A204.1 (cell line): ENCODE measurements around the gene KIF7.

Experiments used
- FAIRE-seq: peaks from 2 replicates; lab custom pipeline; 2012; peaks lifted over from hg19 to GRCh38; lab: Jason Lieb, UNC

The KIF7 gene

GRCh38 chr15:89668171-89668570, 12.9 kb upstream of the KIF7 start:
- FAIRE-seq = no peak

DNA sequence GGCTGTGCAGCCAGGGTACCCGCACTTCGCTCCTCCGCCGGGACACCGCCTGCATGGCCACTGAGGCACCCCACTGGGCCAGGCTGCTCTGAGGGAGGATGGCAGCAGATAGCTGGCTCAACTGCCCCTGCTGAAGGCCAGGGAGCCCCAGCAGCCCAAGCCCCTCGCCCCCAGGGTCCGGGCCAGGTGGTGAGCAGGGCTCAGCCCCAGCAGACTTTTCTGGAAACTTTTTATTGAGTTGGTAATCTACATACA, 12.4 kb upstream of the KIF7 start:
- no peak for FAIRE-seq

- no peak for FAIRE-seq
Observed at GRCh38 chr15:89666858-89667705, 11.8 kb upstream of the KIF7 start.

GRCh38 chr15:89666184-89666857, 11.1 kb upstream of the KIF7 start:
- FAIRE-seq = no peak

DNA sequence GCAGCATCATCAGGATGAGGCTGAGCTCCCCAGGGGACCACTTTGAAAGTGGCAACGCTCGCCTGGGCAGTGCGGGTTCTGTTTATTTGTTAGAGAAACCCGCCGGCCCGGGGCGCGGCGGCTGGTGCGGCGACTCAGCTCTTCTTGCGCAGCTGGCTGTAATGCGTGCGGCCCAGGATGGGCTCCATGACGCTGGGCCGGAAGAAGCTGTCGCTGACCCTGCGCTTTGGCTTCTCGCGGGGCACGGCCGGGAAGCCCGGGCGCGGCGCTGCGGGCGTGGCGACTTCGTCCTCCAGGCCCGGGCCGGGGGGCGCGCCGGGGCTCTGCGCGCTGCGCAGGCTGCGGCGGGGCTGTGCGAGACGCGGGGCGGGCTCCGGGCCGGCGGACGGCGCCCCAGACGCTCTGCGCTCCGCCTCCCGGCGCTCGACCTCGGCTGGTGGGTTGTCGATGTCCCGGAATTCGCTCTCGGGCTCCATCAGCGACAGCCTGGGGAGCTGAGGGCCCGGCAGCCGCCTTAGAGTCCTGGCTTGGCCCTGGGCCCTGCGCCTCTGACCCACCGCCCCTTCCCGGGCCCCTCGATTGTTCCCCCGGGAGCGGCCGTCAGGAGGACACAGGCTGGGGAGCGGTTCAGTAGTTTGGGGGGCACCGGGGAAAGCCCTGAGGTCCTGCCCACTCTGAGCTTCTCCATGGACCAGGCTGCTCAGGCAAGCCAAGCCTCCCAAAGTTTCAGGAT, 10.3 kb upstream of the KIF7 start:
- FAIRE-seq = no peak

DNA sequence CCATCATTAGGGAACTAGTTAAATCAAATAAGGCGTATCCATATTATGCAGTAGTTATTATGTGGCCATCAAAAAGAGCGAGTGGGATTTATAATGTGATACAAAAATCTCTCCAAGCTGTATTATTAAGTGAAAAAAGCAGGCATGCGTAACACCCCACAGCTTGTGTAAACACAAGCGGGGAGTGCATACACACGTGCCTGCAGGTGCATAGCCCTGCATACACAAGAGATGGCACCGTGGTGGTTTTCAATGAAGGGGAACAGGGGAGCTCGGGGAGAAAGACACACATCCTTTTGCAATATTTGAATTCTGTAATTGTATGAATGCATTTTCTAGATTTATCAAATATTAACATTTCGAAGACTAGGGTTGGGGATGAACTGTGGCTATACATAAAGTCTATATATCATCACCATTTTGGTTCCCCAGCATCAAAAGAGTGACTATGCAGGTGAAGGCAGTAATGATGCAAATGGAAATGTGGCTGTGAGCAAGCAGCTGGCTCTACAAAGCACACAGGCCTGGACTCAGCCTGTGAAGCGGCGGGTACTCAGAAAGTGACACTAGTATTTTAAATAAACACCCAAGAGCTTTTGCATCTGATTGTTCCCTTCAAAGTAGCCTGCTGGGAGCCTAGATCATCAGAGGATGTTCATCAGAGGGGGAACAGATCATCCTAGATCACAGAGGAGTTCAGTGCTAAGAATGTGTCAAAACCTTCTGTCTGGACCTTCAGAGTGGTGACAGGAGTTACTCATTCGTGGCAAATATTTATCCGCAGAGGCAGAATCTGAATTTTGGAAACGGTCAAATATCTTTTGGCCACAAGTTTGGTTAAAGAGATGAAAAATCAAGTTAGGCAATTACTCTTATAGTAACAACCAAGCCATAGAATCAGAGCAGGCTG, 9.4 kb upstream of the KIF7 start:
- no peak for FAIRE-seq

- FAIRE-seq = no peak
Observed at GRCh38 chr15:89662893-89663626, 7.8 kb upstream of the KIF7 start.

DNA sequence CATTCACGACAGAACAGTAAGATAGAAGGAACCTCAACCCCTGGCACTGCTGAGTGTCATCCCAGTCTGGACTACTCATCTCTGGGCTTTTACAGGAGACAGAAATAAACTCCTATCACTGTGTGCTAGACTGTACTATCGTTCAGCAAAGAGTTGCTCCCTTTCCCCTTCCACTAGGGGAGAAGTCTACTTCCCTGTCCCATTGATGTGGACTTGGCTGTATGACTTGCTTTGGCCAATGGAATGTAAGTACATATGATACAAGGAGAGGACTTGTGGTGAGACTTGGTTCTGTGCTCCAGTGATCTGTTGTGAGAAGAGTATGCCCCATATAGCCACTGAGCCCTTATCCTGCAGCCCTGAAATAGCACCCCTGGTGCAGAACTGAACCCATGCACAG, 5.3 kb upstream of the KIF7 start:
- FAIRE-seq = no peak

- FAIRE-seq = no peak
Observed at GRCh38 chr15:89659295-89659694, 4.0 kb upstream of the KIF7 start.

- no peak for FAIRE-seq
Observed at GRCh38 chr15:89657686-89658200, 2.5 kb upstream of the KIF7 start.

DNA sequence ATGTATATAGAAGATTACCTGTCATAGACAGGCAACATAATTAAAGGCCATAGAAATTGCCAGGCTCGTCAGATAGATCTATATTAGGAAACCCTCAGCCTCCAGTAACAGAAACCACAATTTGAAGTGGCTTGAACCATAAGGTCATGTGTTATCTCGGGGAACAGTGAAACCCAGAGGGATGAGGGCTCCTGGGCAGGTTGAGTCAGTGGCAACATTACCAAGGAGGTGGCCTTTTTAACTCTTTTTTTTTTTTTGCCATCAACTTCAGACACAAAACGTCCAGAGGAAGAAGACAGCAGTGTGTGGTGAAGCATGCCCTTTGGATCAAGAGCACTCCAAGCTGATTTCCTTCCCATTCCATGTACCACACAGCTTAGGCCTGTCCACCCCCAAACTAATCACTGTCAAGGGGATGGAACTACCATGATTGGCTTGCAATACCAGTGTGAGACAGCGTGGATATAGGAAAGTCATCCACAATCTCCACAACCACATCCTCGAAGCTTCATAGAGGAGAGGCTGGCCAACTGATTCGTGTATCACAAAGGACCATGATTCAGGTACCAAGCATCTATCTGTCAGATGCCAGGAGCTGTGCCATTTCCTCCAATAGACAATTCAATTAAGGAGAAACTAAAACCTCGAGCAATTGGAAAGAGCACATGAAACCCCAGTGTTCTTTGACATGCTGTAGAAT, 999 bp upstream of the KIF7 start:
- FAIRE-seq = no peak

DNA sequence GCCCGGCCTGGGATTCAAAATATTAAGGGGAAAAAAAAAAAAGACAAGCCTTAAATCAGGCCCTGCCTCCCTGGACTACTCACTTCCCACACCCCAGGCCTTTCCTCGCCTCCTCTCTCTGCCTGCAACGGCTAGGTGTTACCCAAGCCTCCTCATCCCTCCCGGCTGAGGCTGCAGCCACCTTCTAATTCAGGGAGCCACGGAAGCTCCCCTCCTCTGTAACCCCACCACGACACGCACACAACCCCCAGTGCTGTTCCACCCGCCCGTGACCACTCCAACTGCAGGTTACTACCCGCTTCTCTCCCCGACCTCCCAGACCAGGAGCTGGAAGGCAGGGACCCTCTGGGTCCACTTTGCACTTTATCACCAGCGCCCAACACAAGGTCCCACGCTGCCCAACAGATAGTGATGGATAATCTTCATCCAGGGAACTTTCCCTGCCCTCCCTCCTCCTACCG, 936 bp downstream of the KIF7 start:
- no peak for FAIRE-seq

- FAIRE-seq = no peak
Observed at GRCh38 chr15:89653578-89653977, 1.7 kb downstream of the KIF7 start.

DNA sequence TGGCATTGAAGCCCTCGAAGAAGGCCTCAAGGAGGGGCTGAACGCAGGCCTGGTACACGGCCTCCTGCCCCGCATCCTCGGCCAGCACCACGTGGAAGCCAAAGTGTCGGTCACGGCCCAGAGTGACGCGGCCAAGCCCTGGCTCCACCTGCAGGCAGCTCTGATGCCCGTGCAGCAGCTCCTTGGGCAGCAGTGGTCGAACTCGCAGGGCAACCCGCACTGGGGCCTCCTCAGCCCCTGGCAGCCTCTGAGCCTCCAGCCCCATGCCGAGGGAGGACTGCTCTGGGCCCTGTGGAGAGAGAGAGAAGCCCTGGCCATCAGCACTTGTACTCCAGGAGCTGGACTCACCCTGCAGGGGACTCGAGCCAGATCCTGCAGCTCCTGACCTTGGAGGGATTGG, 2.6 kb downstream of the KIF7 start:
- no peak for FAIRE-seq

- no peak for FAIRE-seq
Observed at GRCh38 chr15:89652131-89652530, 3.1 kb downstream of the KIF7 start.

DNA sequence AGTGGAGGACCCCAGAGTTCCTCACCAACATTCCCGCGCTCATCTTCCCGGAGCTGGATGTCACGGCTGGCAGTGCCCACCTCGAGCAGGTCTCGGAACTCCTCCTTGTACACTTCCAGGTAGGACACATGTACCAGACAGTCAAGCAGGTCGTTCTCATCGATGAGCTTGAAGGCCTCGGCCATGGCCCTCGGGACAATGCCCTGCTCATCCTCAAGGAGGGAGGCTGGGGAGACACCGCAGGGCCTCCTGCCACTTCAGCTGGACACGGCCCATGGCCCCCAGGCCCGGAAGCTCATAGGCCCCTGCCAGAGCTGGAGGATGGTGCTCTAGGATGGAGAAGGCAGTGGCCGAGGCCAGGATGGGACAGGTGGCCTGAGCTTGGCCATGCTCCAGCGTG, 5.6 kb downstream of the KIF7 start:
- FAIRE-seq = no peak

DNA sequence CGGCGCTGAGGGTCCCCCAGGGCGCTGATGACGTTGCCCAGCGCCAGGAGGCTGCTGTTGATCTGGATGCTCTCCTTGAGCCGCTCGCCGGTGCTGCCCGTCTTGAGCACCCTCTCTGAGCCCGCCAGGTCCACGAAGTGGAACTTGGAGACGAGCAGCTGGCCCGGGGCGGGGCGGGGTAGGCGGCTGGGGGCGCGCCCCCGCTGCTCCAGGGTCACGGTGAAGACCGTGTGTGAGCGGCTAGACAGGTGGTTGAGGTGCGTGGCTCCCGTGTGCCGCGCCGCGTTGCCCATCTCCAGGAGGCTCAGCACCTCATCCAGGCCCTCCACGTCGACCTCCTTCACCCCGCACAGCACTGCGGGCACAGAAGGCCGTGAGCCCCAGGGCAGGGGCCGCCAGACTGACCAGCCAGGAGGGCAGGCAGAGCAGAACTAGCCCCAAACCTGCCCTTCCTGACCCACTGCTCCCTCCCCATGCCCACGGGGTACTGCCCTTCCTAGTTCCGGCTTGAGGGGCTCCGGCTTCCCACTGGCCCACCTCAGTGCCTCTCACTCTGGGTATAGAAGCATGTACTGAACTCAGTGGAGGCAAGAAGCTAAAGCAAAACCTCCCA, 6.1 kb downstream of the KIF7 start:
- no peak for FAIRE-seq

GRCh38 chr15:89648106-89649012, 6.9 kb downstream of the KIF7 start:
- no peak for FAIRE-seq

GRCh38 chr15:89647191-89647851, 7.9 kb downstream of the KIF7 start:
- no peak for FAIRE-seq
